ENCODE data around the gene SERPINA12. TPM values are rescaled to one million over a fixed set of nuclear protein-coding genes. Genes with fewer than 3 reads are reported as not detected.

The SERPINA12 gene
- total RNA-seq, 1 experiment from 2014 or later = not detected

- Mint-ChIP-seq H3K36me3 (ENCODE audit: insufficient read depth in 1 of 3, low read depth in 3 of 3) (peaks cover 0 to 15% (median 2%) of the 10 kb centered on the region in 3 experiments; a peak in 4 of 7 replicates), H3K4me3 (no peak overlapping the region; a peak in 1 of 5 replicates), H3K9me3 (peaks cover 9 to 11% of the 10 kb centered on the region in 2 experiments), H3K27me3 (ENCODE audit: low read depth) (peaks cover 16% of the 10 kb centered on the region), H3K4me1 (peaks cover 14 to 23% of the 10 kb centered on the region in 2 experiments), H3K27ac (no peak overlapping the region)
- no peak overlapping the region for H3K18ac ChIP-seq (ENCODE audit: insufficient read length, low read depth, low read length)
- no peak overlapping the region for H2BK120ac ChIP-seq (ENCODE audit: low read depth, low read length, poor library complexity, severe bottlenecking)
- no CpG with 5 or more reads among the region's 6 CpGs for WGBS (ENCODE audit: extremely low coverage, insufficient read length, low lambda C conversion rate)
- no peaks in the 10 kb centered on the region for H3K27me3 ChIP-seq (ENCODE audit: insufficient read depth, low read length)
- H3K79me1 ChIP-seq (ENCODE audit: insufficient read depth, low read depth, low read length, poor library complexity, severe bottlenecking) = no peaks in the 10 kb centered on the region
- H2BK20ac ChIP-seq (ENCODE audit: low read depth, low read length, poor library complexity, severe bottlenecking) = no peak overlapping the region
- H2AFZ ChIP-seq (ENCODE audit: low read length) = no peak overlapping the region
- H3K4me2 ChIP-seq (ENCODE audit: insufficient read depth, insufficient read length, low read length) = no peak overlapping the region
- no peak for DNase-seq
- no peak overlapping the region for H3K23ac ChIP-seq (ENCODE audit: insufficient read length, low read depth, low read length)
- H3K14ac ChIP-seq (ENCODE audit: insufficient read depth, low read length) = no peak overlapping the region; the same call in 1 of the 2 replicates
- H4K5ac ChIP-seq (ENCODE audit: insufficient read length, low read depth, low read length) = no peak overlapping the region
- H2BK12ac ChIP-seq (ENCODE audit: insufficient read length, low read depth, low read length) = no peak overlapping the region
- TF ChIP-seq CTCF (conservative IDR thresholded peaks at IDR 0.05) = no peak
- no peaks in the 10 kb centered on the region for H4K20me1 ChIP-seq (ENCODE audit: control insufficient read depth, insufficient read depth, insufficient read length)
- H2BK5ac ChIP-seq (ENCODE audit: insufficient read length, low read length) = no peak overlapping the region
- H3K23me2 ChIP-seq (ENCODE audit: insufficient read length, low read depth, low read length, poor library complexity, severe bottlenecking) = no peaks in the 10 kb centered on the region
- no peak overlapping the region for H4K8ac ChIP-seq (replicated peaks; ENCODE audit: insufficient read length, low read depth, low read length)
- H3K56ac ChIP-seq (ENCODE audit: insufficient read length, low read depth, low read length) = no peak overlapping the region
- H3K9me3 ChIP-seq (ENCODE audit: control insufficient read depth, low read depth, low read length) = no peaks in the 10 kb centered on the region
- no peak overlapping the region for H3K4ac ChIP-seq (ENCODE audit: low read depth, low read length)
- no peak overlapping the region for H3K9ac ChIP-seq (ENCODE audit: extremely low read depth, insufficient read length, low read length)
- no peaks in the 10 kb centered on the region for H3K79me2 ChIP-seq (ENCODE audit: insufficient read depth, low read length)
- peaks cover 8% of the 10 kb centered on the region; the same call in 1 of the 2 replicates for H3K4me1 ChIP-seq (ENCODE audit: insufficient read depth, low read length)
- no peak overlapping the region for H2AK5ac ChIP-seq (ENCODE audit: insufficient read length, low read length)
- H2BK15ac ChIP-seq (ENCODE audit: low read depth, low read length) = no peak overlapping the region
- no peak overlapping the region for H4K91ac ChIP-seq (ENCODE audit: insufficient read length, low read depth, low read length)
- H3K27ac ChIP-seq (ENCODE audit: insufficient read length, low read depth, low read length) = no peak overlapping the region
- H3T11ph ChIP-seq (ENCODE audit: low read length) = no peak overlapping the region
Measured at GRCh38 chr14:94515856-94516255, 6.6 kb upstream of the SERPINA12 start.

Measured in H9 (cell line).